Mononuclear cell (primary cell): Measurements from ENCODE around the gene FOS. TPM values are rescaled to one million over a fixed set of nuclear protein-coding genes. Genes with fewer than 3 reads are reported as not detected.

ENCODE experiments used
- H3K27me3 ChIP-seq: 2 replicates; pipeline ENCODE4 v1.6.0; 2011; ENCODE audit warnings: low read length, control low read depth; ENCODE audit not compliant: insufficient read depth
- H3K4me1 ChIP-seq: 2 replicates; pipeline ENCODE4 v1.5.1; 2011; ENCODE audit warnings: mild to moderate bottlenecking, low read length, control low read depth; ENCODE audit not compliant: insufficient read depth
- H3K4me3 ChIP-seq: 2 replicates; pipeline ENCODE4 v1.5.1; 2011; ENCODE audit warnings: mild to moderate bottlenecking, low read length, moderate library complexity
- H3K9me3 ChIP-seq: 2 replicates; pipeline ENCODE4 v1.5.1; 2011; ENCODE audit warnings: low read depth, mild to moderate bottlenecking, control low read depth, low read length
- total RNA-seq: library from RNA; depleted of rRNA; stranded (reverse); fragments of >200 nt; gene quantifications from one replicate; pipeline ENCODE4 v1.2.3, GENCODE V29; 2012

The FOS gene
- total RNA-seq, 1 donor, result 2,138 TPM

DNA sequence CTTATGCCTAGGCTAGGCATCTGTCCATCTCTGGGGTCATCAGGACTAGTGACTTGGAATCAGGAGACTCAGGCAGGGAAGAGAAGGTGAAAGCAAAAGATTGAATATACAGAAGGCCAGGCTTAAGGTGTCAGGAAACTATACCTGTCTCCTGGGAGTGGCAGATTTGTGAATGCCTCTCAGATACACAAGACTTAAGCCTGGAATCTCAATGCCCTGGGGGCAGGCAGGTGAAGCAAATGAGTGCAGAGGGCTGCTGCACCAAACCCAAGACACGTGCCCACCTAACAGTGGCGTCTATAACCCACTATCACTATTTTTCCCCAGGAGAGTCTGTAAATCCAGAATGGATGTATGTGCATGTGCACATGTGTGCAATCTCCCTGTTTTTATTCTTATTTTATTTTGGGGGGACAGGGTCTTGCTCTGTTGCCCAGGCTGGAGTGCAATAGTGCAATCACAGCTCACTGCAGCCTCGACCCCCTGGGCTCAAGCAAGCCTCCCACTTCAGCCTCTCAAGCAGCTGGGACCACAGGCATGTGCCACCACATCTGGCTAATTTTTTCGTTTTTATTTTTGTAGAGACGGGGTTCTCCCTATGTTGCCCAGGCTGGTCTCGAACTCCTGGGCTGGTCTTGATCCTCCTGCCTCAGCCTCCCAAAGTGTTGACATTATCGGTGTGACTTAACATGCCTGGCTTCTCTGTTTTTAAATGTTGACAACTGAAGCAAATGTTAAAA, 31.9 kb upstream of the FOS start:
- Histone ChIP-seq H3K9me3 (no peaks in the 10 kb centered on the region), H3K4me3 (no peak overlapping the region), H3K4me1 (peaks cover 51% of the 10 kb centered on the region), H3K27me3 (no peaks in the 10 kb centered on the region)

DNA sequence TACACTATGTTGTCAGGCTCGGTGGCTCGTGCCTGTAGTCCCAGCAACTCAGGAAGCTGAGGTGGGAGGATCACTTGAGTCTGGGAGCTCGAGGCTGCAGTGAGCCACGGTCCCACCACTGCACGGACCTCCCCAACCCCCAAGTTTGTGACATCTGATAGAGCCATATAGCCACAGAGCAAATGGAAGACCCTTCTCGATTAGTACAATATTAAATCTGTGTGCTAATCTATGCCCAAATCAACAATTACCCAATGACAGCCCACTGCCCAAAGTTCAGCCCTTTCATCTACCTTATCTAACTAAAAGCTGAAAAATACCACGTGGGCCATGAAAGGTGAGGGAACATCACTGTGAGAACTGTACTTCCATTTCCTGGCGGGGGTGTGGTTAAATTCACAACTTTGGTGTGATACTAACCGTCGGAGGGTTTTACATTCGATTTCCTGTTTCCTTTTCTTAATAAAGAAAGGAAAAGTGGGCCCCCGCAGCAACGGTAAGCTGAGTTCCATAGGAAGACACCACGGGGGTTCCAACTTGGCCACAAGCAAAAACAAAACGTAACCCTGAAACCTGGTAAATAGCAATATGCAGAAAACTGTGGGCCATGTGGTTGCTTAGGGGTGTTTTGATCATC, 31.2 kb upstream of the FOS start:
- Histone ChIP-seq H3K4me1 (peaks cover 51% of the 10 kb centered on the region), H3K27me3 (no peaks in the 10 kb centered on the region), H3K4me3 (no peak overlapping the region), H3K9me3 (no peaks in the 10 kb centered on the region)

DNA sequence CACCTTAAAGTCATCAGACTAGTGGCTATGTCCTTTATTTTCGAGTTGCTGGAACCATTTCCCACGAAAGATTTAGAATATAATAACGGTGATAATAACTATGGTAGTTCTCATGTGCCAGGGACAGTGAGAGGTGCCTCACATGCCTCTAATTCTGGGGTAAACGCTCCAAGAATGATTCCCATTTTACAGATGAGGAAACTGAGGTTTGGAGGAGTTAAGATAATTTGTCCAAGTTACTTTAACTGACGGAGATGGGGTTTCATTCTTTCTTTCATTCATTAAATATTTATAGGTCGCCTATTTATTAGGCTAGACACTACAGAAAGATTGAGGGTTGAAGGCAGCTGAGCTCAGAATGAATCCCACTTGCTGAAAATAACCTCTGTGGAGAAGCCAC, 30.7 kb upstream of the FOS start:
- no peak overlapping the region for H3K4me3 ChIP-seq
- no peaks in the 10 kb centered on the region for H3K9me3 ChIP-seq
- peaks cover 51% of the 10 kb centered on the region for H3K4me1 ChIP-seq
- no peaks in the 10 kb centered on the region for H3K27me3 ChIP-seq

DNA sequence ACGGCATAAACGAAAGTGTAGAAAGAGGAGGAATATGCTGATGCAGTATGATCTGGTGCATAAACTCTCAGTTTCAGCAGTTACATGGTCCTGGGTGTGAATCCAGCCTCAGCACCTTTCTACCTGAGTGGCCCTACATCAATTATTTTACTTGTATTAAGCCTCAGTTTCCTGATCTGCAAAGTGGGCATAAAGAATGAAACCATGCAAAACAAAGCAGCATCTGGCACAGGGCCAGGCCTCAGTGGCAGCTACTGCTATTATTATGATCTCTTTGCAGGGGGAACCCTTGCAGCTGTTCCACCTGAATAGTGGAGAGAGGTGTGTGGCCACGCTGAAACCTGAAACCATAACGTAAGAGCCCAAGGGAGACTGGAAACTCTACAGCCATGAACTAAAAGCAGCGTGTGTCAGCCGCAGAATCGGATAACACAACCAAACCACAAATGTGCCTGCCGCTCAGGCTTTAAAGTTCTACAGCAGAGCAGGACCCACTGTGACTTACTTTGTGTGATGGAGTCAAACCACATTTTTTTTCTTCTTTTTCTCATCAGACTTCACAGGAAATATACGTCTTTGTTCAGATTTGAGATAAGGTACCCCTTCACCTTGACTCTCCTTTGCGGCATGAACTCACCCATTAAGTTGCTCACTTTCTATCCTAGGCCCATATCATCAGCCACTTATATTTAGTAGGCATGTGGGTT, 29.2 kb upstream of the FOS start:
- Histone ChIP-seq H3K4me3 (no peak overlapping the region), H3K27me3 (no peaks in the 10 kb centered on the region), H3K9me3 (no peaks in the 10 kb centered on the region), H3K4me1 (peaks cover 51% of the 10 kb centered on the region)

DNA sequence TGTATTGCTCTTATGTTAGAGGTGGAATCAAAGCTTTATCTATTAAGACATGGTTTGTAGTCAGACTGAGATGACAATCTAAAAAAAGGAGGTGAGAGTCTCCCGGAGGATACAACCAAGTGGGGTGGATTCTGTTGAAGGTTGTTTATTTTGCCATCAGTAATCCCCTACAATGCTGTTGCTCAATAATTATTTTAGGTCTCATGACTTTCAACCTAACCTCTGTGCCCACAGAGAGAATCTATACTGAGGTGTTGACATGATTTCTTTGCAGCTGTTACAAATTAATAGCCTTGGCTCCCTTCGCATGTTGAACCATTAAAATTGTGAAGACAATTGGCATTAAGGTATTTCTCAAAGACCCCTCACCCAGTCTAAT, 28.7 kb upstream of the FOS start:
- Histone ChIP-seq H3K27me3 (no peaks in the 10 kb centered on the region), H3K4me1 (peaks cover 51% of the 10 kb centered on the region), H3K9me3 (no peaks in the 10 kb centered on the region), H3K4me3 (no peak overlapping the region)

DNA sequence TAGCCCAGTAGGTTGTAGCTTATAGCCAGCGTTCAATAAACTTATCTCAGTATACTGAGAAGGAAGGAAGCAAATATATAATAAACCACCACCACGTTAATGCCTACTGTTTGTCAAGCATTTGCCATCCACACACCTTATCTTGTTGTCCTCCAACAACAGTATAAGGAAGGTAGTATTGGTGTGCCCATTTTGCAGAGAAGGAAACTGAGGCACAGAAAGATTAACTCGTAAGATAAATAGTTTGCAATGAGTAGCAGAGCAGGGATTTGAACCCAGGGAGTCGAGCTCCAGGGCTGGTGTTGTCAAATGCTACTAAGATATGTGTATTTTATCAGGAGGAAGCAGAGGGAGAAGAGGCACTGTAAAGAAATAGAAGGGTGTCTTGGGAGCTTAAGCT, 27.8 kb upstream of the FOS start:
- H3K4me1 ChIP-seq, result peaks cover 51% of the 10 kb centered on the region
- no peaks in the 10 kb centered on the region for H3K27me3 ChIP-seq
- no peak overlapping the region for H3K4me3 ChIP-seq
- no peaks in the 10 kb centered on the region for H3K9me3 ChIP-seq

DNA sequence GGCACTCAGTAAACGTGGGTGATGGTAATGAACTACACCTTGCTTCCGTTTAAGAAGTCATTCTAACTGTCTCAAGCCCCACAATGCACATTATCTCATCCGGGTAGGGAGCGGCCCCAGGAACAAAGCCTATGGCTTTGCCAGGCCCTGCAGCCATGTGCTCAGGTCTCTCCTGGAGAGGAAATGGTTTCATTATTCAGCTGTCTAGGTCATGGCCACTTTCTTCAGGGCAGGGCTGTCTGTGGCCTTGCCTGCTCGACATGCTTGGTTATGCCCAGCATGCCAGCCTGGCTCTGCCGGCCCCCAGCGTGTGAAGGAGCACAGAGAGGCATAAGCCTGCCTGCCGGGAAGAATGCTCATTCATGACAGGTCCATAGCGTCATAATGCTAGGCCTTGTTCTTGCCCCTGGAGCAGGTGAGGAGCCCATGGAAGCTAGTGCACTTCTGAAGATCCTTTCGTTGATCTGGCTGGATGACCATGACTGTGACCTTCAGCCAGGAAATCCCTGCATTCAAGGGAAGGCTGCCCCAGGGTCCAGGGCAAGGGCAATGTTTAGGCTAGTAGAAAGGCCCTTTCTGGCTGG, 26.3 kb upstream of the FOS start:
- H3K4me3 ChIP-seq, result no peak overlapping the region
- H3K27me3 ChIP-seq, result no peaks in the 10 kb centered on the region
- no peaks in the 10 kb centered on the region for H3K9me3 ChIP-seq
- peaks cover 46% of the 10 kb centered on the region for H3K4me1 ChIP-seq

DNA sequence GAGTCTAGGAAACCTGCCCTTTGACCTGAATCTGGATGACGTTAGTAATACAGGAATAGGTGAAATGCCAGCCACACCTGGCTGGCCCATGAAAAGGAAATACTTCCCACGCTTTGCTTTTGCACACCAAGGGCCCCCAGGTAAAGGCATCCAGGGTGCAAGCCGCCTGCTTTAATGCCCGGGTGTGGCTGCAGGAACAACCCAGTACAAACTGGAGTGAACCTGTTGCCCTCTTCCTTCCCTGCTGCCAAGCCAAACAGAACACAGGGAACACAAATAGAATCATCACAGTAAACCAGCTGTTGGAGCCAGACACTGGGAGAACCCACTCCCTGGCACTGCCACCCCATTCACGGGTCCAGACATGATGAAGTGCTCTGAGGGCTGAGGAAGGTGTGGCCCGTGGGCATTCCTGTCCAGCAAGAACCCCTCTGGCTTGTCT, 24.2 kb upstream of the FOS start:
- Histone ChIP-seq H3K9me3 (no peaks in the 10 kb centered on the region), H3K27me3 (no peaks in the 10 kb centered on the region), H3K4me1 (peaks cover 42% of the 10 kb centered on the region), H3K4me3 (no peak overlapping the region)

DNA sequence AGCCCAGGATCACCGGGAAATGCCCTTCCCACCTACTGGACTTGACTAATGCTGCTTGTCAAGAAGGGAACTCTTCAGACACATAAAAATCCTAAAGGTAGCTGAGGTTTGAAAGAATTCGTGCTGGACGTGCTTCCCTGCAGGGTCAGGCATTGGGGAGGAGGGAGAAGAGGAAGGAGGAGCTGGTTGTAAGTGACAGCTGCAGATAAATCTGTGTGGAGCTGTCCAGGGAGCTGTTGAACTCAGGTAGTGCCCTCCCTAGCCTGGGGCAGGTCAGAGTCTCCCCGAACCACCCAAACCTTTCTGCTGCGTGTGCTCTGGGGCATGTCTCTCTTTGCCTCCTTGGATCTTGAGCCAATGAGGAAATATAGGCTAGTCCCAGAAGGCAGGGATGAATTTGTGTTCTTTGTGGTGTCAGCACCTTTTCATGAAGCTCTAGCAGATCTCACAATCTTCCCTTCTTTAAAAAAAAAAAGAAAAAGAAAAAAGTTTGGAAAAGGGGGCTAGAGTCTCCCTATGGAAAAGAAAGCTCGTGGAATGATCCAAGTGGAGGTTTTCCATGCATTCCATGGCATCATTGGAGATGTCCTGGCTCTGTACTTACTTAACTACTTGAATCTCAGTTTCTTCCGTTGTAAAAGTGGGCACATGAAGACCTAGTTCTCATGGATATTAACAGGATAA, 23.6 kb upstream of the FOS start:
- Histone ChIP-seq H3K27me3 (no peaks in the 10 kb centered on the region), H3K4me1 (peaks cover 42% of the 10 kb centered on the region), H3K9me3 (no peaks in the 10 kb centered on the region), H3K4me3 (no peak overlapping the region)

DNA sequence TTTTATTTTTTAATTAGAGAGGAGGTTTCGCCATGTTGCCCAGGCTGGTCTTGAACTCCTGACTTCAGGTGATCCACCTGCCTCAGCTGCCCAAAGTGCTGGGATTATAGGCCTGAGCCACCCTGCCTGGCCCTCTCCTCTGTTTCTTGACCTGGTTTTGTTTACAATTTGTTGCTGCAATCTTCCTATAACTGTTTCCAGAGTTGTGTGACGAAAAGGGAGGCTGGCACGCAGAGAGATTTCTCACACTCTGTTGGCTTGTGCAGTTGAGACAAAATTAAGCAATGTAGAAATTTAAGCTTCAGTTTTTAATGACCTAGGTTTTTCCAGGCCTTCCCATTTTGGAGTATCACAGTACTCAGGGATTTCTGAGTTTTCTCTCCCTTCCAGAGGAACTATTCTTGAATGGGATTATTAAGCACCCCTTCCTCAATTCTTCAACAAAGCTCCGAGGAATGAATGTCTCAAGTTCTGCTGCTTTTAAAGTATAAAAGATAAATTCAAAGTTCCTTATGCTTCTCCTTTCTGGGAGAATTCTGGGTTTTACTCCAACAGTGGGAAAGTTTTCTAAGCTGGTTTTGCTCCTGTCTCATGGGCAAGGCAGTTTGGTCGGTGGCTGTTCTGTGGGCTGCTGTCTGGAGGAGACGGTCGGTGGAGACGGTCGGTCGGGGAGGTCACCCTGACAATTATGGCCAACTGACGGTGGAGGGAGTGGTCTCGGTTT, 20.4 kb upstream of the FOS start:
- no peaks in the 10 kb centered on the region for H3K9me3 ChIP-seq
- H3K27me3 ChIP-seq, result no peaks in the 10 kb centered on the region
- H3K4me3 ChIP-seq, result peak overlapping the region; percentile 28
- peaks cover 29% of the 10 kb centered on the region for H3K4me1 ChIP-seq

DNA sequence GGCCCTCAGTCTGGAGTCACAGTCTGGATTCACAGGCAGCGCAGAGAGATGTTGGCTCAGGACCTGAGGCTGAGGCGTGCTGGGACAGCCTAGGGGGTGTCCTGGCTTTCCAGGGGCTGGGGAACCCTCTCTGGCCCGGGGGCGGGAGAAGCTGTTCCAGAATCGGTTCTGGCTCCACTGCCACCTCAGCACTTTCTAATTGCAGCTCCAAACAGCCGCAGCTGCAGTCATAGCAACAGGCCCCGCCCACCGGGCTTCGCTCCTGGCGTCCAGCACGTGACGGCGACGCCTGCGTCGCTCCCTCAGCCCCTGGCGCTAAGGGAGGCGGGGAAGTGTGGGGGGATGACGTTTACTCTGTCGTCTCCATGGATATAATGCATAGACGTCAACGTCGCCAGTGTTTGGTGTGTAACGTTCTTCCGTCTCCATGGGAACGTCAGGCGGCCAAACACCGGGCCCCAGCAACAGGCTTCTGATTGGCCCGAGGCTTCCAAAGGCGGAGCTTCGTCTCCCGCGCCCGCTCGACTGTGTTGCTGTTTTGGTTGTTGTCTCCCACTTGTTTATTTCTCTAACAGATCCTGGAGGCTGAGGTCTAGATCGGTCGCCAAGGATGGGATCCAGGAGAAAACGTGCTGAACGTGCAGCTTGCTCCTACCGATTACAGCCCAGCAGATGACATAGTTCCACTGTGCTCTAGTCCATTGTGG, 19.7 kb upstream of the FOS start:
- H3K27me3 ChIP-seq, result no peaks in the 10 kb centered on the region
- no peaks in the 10 kb centered on the region for H3K9me3 ChIP-seq
- peaks cover 29% of the 10 kb centered on the region for H3K4me1 ChIP-seq
- peak overlapping the region; percentile 29 for H3K4me3 ChIP-seq

DNA sequence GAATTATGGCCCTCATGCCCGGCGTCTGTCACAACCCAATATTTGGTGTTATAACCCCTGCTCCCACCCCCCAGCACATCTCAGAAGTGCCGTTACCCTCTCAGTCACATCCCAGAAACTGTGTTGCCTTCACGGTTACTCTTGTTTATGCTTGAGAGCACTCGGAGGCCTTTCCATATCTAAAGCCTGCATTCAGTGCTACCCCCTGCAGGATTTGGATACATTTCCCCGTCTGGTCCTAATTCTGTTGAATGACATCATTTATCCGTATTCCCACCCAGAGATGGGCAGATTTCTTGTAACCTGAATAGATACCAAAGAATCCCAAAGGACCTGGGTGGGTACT, 19.1 kb upstream of the FOS start:
- H3K27me3 ChIP-seq, result no peaks in the 10 kb centered on the region
- H3K9me3 ChIP-seq, result no peaks in the 10 kb centered on the region
- H3K4me3 ChIP-seq, result peak overlapping the region; percentile 29
- peaks cover 29% of the 10 kb centered on the region for H3K4me1 ChIP-seq

DNA sequence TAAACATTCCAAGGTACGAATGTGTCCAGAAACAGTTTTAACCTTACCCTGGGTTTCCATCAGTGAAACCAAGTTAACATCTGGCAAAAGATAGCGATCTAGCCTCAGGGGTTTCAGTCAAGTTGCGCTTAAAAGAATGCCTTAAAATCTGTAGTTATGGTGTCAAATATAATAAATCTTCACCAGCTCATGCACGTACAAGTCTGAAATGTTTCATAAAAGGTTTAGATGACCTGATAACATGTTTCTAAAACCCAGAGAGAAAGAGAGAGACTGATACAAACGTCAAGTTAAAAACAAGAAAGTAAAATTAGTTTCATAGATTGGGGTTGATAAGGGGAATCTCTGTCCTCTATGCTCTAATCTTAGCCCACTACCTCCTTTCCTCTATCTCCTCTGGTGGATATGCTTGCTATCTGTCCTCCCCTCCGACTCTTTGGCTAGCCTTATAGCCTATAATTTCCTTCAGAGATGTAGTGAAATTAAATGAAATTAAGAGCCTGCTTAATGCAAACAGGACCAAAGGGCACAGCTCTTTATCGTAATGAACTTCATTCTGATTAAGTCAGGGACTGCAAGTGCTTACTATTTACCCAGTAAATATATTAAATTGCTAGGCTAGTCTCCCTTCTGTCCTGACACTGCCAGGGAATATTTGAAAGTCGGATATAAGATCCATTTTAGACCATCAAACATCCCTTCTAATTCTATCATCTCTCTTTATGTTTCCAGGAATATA, 18.4 kb upstream of the FOS start:
- H3K9me3 ChIP-seq, result no peaks in the 10 kb centered on the region
- H3K27me3 ChIP-seq, result no peaks in the 10 kb centered on the region
- no peak overlapping the region for H3K4me3 ChIP-seq
- peaks cover 29% of the 10 kb centered on the region for H3K4me1 ChIP-seq
